Measurements from ENCODE around the gene UBTD2.
A peak's percentile ranks its signal among the peaks of the same experiment; 100 is the strongest.
"Not testable (repeated sequence)": the region's sequence is repeated elsewhere in the genome, so short reads cannot be mapped to it uniquely, and the experiment has no call there.

The UBTD2 gene, protein sequence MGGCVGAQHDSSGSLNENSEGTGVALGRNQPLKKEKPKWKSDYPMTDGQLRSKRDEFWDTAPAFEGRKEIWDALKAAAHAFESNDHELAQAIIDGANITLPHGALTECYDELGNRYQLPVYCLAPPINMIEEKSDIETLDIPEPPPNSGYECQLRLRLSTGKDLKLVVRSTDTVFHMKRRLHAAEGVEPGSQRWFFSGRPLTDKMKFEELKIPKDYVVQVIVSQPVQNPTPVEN

DNA sequence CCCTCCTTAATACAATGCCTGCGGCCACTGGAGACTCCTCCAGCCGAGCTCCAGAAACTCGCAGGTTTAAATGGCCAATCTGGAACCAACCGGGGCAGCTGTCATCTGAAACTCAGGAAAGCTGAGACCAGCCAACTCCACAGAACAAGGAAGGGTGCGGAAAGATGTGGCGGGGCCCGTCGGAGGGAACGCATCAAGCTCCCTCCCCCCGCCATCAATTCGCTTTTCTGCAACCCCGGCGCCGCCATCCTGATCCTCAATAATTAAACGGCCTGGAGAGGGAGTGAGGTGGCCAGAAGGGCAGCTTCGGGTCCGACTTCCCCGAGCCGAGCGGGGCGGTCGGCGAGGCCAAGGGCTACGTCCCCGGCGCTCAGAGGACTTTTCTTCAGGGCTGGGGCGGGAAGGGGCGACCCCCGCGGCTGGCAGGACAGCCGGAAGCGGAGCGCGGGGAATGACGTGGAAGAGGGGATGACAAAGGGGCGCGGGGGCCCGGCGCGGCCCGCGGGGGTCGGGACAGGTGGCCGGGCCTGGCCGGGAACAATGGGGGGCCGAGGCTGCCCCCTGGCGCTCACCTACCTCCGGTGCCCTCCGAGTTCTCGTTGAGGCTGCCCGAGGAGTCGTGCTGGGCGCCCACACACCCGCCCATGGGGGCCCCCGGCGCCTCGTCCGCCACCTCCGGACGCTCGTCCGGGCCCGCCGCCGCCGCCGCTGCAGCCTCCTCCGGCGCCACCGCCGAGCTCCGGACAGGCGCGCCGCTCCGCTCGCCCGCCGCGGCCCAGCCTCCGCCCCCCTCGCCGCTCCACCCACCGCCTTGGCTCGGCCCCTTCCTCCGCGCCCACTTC, at the start of gene UBTD2:
TSS of gene UBTD2 (minus strand) at position 745 of the 842 bp plus-strand sequence. CDS start at position 646, 99 bp downstream.
- H3K27ac ChIP-seq, result peak within 1 kb of the TSS; percentile 80
- no peak for DNase-seq (ENCODE audit: low read depth, low spot score)

DNA sequence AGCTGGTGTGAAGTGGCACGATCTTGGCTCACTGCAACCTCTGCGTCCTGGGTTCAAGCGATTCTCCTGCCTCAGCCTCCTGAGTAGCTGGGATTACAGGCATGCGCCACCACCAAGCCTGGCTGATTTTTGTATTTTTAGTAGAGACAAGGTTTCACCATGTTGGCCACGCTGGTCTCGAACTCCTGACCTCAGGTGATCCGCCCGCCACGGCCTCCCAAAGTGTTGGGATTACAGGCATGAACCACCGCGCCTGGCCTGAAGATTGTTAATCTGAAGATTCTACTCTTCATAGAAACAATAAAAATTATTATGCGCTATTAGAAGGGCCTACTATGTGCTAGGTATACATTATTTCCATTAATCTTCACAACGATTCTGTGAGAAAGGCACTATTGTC, 43.3 kb upstream of the UBTD2 start:
- H3K27ac ChIP-seq; DNase-seq (ENCODE audit: low read depth, low spot score): not testable (repeated sequence)

DNA sequence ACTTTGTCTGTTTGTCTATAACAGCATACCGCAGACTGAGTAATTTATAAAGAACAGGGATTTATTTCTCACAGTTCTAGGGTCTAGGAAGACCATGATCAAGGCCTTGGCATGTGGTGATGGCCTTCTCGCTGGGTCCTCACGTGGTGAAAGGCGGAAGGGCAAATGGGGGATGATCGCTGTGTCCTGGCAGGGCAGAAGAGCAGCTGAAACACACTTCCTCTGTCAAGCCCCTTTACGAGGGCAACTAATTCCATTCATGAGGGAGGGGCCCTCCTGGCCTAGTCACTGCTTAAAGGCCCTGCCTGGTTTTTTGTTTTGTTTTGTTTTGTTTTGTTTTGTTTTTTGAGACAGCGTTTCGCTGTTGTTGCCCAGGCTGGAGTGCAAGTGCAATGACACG, 41.9 kb upstream of the UBTD2 start:
- DNase-seq (ENCODE audit: low read depth, low spot score), result no peak
- no peak overlapping the region for H3K27ac ChIP-seq

DNA sequence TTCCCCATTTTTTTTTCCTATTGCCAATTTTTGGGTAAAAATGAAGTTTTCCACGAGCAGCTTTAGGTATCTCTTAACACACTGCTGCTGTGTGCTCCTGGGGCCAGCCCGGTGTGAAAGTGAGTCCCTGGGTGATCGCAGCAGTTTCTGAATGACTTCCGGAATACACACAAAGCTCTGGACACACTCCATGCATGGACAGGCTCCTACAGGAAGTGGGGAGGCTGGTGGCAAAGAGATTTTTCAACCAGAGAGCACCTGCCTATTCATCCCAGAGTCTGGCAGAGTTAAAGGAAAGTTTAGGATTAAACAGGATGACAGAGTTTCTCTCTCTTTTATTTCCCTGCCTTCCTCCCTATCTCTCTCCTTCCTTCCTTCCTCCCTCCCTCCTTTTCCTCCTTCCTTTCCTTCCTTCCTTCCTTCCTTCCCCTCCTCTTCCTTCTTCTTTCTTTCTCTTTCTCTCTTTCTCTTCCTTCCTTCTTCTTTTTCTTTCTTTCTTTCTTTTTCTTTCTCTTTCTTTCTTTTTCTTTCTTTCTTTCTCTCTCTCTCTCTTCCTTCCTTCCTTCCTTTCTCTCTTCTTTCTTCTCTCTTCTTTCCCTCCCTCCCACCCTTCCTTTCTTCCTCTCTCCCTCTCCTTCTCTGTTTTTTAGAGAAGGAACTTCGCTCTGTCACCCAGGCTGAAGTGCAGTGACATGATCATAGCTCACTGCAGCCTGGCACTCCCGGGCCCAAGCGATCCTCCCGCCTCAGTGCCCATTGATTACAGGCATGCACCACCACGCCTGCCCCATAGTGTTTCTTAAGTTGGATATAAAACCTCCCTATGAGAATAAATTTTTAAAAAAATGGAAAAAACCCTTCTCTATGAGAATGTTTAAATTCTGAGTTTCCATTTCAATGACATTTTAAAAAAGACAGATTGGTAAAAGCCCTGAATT, 38.7 kb upstream of the UBTD2 start:
- H3K27ac ChIP-seq, result peak overlapping the region; percentile 78
- no peak for DNase-seq (ENCODE audit: low read depth, low spot score)

DNA sequence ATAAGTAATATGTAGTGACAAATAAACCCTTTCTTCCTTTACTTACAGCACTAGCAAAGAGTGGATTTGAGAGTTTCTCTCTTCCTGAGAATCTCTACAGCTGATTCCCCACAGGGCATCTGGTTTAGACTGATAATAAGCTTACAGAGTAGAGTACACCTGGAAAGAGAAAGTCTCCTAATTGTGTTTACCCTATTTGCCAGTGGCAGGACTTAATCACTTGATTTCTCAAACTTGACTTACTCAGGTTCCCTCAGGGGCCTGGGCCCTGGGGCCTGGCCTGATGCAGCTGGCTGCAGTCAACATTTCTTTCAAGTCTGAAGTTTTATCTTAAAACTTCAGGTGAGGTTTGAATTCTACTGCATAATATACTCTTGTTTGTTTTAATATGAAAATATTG, 38.0 kb upstream of the UBTD2 start:
- peak overlapping the region; percentile 78 for H3K27ac ChIP-seq

DNA sequence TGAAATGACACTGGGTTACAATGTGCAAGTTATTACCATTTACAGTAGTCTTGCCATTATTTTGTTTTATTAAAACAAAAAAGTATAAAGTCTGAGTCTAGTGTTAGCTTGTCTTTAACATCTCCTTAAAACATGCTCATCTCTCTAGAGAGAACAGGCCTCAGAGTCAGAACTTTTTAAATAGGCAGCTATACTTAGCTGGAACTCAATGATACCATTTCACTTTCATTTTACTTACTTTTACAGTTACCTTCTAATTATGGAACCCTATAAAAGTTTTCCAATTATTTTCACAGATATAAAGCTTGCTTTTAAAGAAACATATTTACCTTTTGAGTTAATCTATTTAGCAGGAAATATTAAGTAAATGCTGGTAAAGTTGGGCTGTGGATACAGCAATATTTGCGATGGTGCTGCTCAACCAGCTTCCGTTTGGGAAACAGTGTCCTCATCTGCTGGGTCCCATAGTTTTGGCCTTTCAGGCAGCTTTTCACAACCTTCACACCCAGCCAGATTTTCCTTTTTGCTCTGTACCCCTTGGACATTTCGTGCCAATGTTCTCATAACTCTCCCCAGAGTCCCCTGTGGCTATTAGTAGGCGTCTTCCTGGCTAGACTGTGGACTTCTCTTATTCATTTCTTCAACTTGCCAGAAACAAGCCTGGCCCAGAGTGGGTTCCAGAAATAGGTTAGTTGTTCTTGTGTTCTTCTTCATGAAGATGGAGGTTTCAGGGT, 36.3 kb upstream of the UBTD2 start:
- no peak for DNase-seq (ENCODE audit: low read depth, low spot score)
- no peak overlapping the region for H3K27ac ChIP-seq

More for the DNA sequence above, 38.0 kb upstream of the UBTD2 start:
- no peak for DNase-seq (ENCODE audit: low read depth, low spot score)

DNA sequence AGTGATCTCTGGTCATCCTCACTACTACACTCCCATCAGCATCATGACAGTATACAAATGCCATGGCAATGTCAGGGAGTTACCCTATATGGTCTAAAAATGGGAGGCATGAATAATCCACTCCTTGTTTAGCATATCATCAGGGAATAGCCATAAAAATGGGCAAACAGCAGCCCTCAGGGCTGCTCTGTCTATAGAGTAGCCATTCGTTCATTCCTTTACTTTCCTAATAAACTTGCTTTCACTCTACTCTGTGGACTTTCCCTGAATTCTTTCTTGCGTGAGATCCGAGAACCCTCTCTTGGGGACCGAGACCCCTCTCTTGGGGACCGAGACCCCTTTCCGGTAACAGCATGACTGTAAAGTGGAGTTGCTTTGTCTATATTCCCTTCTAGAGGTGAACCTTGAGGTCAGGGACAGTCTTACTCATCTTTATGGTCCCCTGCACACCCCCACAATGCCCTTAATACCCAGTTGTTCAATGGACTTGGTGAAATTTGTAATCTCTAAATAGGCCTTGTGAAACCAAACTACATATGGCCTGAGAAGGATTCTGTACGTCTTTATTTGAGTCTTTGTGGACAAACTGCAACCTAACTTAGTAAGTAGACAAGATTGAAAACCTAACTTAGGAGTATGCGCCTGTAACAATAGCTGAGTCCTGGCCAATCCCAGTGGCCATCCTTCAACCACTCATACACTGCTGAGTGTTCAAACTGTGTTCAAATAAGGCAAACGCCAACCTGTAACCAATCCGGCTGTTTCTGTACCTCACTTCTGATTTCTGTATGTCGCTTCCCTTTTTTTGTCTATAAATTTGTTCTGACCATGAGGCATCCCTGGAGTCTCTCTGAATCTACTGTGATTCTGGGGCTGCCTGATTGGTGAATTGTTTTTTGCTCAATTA, 32.3 kb upstream of the UBTD2 start:
- peak overlapping the region; percentile 99 for H3K27ac ChIP-seq
- DNase-seq (ENCODE audit: low read depth, low spot score), result no peak

DNA sequence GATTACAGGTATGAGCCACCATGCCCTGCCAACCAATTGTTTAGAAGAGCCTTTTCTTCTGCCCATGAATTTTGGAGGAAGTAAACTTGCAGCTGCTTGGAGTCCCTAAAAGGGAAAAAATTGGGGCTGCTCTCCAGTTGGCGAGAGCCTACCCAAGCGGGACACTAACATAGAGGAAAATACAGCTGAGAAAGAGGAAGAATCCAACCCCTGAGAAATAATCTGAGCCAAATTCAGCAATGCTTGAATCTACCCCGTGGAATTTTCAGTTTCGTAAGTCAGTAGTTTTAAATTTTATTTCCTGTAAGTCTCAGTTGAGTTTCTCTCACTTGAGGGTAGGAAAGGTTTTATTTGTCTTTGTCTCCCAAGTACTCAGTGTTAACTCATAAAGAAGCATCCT, 30.4 kb upstream of the UBTD2 start:
- no peak for DNase-seq (ENCODE audit: low read depth, low spot score)
- H3K27ac ChIP-seq, result peak overlapping the region; percentile 99

DNA sequence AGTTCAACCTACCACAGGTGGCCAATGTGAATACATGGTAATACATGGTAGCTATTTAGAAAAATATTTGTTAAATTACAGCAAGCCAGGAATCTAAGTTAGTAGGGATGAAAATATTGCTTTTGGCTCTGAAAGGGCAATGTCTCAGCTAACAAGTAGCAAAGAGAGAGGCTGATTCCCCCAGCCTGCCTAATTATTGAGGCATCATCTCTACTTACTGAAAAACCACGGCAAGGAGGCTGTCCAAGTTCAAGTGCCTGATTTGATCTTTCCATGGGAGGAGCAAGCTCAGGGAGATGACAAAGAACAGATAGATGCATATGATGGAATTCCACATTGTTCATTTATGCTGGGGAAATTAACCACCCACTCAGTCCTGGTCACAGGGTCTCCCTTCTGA, 28.7 kb upstream of the UBTD2 start:
- no peak for DNase-seq (ENCODE audit: low read depth, low spot score)
- H3K27ac ChIP-seq, result no peak overlapping the region

DNA sequence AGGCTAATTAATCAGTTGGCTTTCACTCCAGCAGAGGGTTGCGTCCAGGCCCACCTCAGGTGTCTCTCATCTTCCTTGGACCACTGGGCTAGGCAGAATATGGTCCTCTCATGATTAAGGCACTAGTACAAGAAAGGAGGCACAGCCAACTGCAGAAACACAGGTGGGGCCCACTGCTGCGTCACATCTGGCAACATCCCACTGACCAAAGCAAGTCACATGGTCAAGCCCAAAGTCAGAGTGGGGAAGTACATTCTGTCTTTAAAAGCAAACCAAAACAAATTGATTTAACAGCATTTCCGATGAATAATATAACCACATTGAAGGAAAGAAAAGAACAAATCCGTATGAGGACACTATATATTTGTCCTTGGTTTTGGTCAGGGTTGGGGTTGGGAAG, 28.0 kb upstream of the UBTD2 start:
- no peak overlapping the region for H3K27ac ChIP-seq
- no peak for DNase-seq (ENCODE audit: low read depth, low spot score)

DNA sequence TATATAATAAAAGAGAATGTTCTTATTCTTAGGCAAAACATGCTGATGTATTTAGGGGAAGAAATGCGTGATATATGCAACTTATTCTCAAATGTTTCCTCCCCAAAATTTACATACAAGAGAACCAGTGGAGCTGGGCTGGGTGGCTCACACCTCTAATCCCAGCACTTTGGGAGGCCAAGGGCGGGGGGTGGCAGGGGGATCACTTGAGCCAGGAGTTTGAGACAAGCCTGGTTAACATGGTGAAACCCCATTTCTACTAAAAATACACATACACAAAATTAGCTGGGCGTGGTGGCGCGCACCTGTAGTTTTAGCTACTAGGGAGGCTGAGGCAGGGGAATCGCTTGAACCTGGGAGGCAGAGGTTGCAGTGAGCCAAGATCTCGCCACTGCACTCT, 27.5 kb upstream of the UBTD2 start:
- H3K27ac ChIP-seq, result no peak overlapping the region
- DNase-seq (ENCODE audit: low read depth, low spot score), result no peak

DNA sequence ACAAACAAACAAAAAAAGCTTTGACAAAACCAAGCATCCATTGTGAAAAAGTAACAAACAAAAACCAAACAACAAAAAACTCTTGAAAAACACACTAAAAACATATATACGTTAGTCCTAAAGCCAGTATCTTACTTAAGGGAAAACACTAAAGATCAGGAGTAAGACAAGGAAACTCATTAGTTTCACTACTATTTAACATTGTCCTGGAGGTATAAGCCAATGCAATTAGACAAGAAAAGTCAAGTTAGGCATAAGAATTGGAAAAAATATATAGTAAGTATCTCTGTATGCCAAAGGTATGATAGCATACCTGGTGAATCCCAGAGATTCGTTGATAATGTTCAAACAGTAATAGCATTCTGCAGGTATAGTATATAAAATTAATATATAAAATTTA, 21.8 kb upstream of the UBTD2 start:
- no peak overlapping the region for H3K27ac ChIP-seq
- no peak for DNase-seq (ENCODE audit: low read depth, low spot score)

DNA sequence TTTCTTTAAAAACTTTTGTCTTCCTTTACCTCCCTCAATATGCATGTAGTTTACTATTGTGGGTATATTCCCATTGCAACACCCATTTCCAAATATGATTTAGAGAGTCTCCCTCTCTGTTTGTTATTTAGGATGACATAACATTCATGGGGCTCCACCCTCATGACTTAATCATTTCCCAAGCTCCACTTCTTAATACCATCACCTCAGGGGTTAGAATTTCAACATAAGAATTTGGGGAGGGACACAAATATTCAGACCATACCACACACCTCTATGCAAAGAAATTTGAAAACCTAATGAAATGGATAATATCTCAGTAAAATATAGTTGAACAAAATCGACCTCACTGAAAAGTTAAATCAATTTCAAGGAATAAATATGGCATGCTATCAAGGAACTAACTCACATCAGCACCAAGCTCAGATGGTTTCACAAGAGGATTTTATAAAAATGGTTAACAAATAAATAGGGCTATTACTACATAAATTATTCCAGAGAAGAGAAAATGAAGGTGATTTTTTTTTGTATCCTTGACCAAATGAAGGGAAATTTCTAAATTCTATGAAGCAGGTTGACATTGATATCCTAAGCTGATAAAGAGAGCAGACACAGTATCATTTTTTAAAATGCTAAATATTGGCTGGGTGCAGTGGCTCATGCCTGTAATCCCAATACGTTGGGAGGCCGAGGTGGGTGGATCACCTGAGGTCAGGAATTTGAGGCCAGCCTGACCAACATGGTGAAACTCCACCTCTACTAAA, 20.2 kb upstream of the UBTD2 start:
- H3K27ac ChIP-seq, result peak overlapping the region; percentile 4
- no peak for DNase-seq (ENCODE audit: low read depth, low spot score)

DNA sequence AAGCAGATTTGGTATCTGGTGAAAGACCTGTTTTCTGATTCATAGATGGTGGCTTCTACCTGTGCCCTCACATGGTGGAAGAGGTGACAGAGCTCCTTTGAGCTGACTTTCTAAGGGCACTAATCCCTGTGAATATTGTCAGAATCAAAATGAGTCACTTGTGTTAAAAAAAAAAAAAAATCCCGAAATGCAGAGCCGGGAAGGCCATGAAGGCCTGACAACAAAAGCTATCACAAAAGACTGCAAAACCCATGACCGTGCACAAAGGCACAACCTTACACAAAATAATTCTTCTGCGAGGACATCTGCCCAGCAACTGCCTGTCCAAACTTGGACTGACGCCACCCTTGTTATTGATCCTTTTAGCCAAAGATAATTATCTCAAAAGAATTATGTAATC, 19.6 kb upstream of the UBTD2 start:
- no peak for DNase-seq (ENCODE audit: low read depth, low spot score)

DNA sequence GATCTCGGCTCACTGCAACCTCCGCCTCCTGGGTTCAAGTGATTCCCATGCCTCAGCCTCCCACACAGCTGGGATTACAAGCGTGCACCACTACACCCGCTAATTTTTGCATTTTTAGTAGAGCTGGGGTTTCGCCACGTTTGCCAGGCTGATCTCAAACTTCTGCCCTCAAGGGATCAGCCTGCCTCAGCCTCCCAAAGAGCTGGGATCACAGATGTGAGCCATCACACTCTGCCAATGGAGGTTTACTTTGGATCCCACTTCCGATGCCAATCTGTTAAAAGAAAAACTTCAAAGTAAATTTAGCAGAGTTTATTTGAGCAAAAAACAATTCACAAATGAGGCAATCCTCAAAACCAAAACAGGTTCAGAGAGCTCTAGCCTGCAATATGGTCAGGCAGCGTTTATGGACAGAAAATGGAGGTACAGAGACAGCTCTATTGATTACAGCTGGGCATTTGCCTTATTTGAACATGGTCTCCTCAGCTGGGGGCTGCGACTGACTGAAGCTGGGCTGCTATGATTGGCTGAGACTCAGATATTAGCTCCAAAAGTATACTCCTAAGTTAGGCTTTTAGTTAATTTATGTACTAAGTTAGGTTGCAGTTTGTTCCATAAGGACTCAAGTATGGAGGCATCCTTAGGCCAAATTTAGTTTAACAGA, 18.6 kb upstream of the UBTD2 start:
- DNase-seq (ENCODE audit: low read depth, low spot score), result no peak
- H3K27ac ChIP-seq, result no peak overlapping the region

More for the DNA sequence above, 19.6 kb upstream of the UBTD2 start:
- peak overlapping the region; percentile 4 for H3K27ac ChIP-seq

DNA sequence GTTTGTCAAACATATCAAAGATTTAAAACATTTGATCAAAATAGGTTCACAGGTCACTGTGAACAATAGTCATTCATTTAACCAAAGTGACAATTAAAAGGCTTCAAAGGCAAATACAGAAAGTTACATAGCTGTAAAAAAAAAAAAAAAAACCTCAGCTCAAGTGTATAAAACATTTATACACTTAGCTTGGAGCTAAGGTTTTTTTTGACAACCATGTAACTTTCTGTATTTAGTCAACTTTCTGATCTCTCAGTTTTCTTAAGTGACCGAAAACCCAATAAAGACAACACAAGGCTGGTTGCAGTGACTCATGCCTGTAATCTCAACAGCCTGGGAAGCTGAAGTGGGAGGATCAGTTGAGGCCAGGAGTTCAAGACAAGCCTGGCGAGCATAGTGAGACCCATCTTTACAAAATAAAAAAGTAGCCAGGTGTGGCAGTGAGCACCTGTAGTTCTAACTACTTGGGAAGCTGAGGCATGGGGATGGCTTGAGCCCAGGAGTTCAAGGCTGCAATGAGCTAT, 16.4 kb upstream of the UBTD2 start:
- no peak overlapping the region for H3K27ac ChIP-seq
- no peak for DNase-seq (ENCODE audit: low read depth, low spot score)

DNA sequence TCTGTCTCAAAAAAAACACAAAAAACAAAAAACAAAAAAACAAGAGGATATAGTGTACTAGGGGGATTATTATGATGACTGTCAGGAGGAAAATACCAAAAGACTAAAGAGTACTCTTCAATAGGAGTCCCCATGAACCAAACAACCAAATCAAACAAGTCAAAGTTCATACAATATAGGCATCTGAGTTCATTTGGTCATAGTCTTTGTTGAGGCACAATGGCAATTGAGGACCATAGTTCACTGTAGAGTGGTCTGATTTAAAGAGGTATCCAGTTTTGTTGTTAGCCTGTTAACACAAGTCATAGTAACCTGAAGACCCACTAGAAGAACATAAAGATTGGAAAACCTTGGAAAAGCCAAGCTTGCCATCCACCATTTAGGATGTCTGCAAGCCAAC, 11.3 kb upstream of the UBTD2 start:
- DNase-seq (ENCODE audit: low read depth, low spot score), result no peak
- H3K27ac ChIP-seq, result no peak overlapping the region
